ENCODE measurements around the gene NETO1.

DNA sequence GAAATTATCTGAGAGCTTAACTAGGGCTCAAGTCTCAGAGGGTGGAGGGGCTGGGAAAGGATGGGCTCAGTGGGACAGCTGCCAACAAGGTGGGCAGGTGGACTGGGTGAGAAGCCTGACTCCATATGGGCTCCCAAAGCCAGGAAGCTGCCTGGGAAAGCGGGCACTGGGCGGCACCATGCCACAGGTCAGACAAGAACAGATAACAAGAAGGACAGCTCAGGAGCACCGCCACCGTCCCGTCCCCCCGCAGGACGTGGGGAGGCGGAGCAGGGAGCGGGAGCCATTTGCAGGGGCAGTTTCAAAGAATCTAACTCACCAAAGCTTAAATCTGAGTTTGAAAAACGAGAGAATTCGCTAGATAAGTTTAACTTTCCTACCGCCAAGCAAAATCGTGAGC is 45.6 kb downstream of the NETO1 start:
- TF ChIP-seq, protein P1, sequence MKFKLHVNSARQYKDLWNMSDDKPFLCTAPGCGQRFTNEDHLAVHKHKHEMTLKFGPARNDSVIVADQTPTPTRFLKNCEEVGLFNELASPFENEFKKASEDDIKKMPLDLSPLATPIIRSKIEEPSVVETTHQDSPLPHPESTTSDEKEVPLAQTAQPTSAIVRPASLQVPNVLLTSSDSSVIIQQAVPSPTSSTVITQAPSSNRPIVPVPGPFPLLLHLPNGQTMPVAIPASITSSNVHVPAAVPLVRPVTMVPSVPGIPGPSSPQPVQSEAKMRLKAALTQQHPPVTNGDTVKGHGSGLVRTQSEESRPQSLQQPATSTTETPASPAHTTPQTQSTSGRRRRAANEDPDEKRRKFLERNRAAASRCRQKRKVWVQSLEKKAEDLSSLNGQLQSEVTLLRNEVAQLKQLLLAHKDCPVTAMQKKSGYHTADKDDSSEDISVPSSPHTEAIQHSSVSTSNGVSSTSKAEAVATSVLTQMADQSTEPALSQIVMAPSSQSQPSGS (tag by site-specific recombination; IDR thresholded peaks at IDR 0.05; ENCODE audit: low read depth) = no peak
- no peak for TF ChIP-seq ZNF747 (tag by site-specific recombination; IDR thresholded peaks at IDR 0.05)
- no peak for TF ChIP-seq ZNF324 (tag by site-specific recombination; IDR thresholded peaks at IDR 0.05)
- no peak for TF ChIP-seq ZNF140 (tag by site-specific recombination; IDR thresholded peaks at IDR 0.05)
- TF ChIP-seq, protein P2, sequence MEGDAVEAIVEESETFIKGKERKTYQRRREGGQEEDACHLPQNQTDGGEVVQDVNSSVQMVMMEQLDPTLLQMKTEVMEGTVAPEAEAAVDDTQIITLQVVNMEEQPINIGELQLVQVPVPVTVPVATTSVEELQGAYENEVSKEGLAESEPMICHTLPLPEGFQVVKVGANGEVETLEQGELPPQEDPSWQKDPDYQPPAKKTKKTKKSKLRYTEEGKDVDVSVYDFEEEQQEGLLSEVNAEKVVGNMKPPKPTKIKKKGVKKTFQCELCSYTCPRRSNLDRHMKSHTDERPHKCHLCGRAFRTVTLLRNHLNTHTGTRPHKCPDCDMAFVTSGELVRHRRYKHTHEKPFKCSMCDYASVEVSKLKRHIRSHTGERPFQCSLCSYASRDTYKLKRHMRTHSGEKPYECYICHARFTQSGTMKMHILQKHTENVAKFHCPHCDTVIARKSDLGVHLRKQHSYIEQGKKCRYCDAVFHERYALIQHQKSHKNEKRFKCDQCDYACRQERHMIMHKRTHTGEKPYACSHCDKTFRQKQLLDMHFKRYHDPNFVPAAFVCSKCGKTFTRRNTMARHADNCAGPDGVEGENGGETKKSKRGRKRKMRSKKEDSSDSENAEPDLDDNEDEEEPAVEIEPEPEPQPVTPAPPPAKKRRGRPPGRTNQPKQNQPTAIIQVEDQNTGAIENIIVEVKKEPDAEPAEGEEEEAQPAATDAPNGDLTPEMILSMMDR (tag by site-specific recombination; IDR thresholded peaks at IDR 0.05) = no peak
- no peak for TF ChIP-seq ZNF169 (tag by site-specific recombination; IDR thresholded peaks at IDR 0.05)
- TF ChIP-seq, protein P3, sequence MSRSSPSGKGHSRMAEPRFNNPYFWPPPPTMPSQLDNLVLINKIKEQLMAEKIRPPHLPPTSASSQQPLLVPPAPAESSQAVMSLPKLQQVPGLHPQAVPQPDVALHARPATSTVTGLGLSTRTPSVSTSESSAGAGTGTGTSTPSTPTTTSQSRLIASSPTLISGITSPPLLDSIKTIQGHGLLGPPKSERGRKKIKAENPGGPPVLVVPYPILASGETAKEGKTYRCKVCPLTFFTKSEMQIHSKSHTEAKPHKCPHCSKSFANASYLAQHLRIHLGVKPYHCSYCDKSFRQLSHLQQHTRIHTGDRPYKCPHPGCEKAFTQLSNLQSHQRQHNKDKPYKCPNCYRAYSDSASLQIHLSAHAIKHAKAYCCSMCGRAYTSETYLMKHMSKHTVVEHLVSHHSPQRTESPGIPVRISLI (tag by site-specific recombination; IDR thresholded peaks at IDR 0.05) = no peak
- TF ChIP-seq, protein P4, sequence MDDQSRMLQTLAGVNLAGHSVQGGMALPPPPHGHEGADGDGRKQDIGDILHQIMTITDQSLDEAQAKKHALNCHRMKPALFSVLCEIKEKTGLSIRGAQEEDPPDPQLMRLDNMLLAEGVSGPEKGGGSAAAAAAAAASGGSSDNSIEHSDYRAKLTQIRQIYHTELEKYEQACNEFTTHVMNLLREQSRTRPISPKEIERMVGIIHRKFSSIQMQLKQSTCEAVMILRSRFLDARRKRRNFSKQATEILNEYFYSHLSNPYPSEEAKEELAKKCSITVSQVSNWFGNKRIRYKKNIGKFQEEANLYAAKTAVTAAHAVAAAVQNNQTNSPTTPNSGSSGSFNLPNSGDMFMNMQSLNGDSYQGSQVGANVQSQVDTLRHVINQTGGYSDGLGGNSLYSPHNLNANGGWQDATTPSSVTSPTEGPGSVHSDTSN (CRISPR knock-in tag; IDR thresholded peaks at IDR 0.05) = no peak

Measured in HEK293 (cell line).